Pancreas (tissue), 10 donors: Measurements from ENCODE around the gene KLF16. TPM values are rescaled to one million over a fixed set of nuclear protein-coding genes. Genes with fewer than 3 reads are reported as not detected.

Experiments
- ATAC-seq, 4 donors: fragments of 200-7000 bp; cut with Tn5 transposase; one replicate each; pipeline versions ENCODE4 v1.8.0 to v1.9.1; 2020; ENCODE audit warnings: mild to moderate bottlenecking in 4 of 4, moderate library complexity in 4 of 4
- DNase-seq, 6 donors: peaks; one replicate each; pipeline ENCODE4 v3.0.0-alpha.2; 2020
- FAIRE-seq: peaks from 2 replicates; lab custom pipeline; 2012; peaks lifted over from hg19 to GRCh38; lab: Jason Lieb, UNC
- H3K27ac ChIP-seq, 4 donors: fragments of 200-600 bp; sonication (generic); 1 replicate in 3 of 4; 2 replicates in 1 of 4; pipeline versions ENCODE4 v1.5.0 to v1.8.0; 2020
- H3K27me3 ChIP-seq, 4 donors: fragments of 200-600 bp; one replicate each; pipeline ENCODE4 v1.8.0; 2021
- H3K36me3 ChIP-seq, 3 donors: fragments of 200-600 bp; sonication (generic) in 1 of 3; one replicate each; pipeline versions ENCODE4 v1.5.0 to v1.8.0; 2020 to 2021
- H3K4me1 ChIP-seq, 3 donors: fragments of 200-600 bp; one replicate each; pipeline ENCODE4 v1.8.0; 2021
- H3K4me3 ChIP-seq, 4 donors: fragments of 200-600 bp; sonication (generic) in 2 of 4; one replicate each; pipeline versions ENCODE4 v1.5.0 to v1.8.0; 2020 to 2021
- H3K9me3 ChIP-seq, 4 donors: fragments of 200-600 bp; one replicate each; pipeline ENCODE4 v1.8.0; 2021
- WGBS, 2 donors: extraction: QIAGEN DNeasy Blood & Tissue Kit; methylation state at CpG; one replicate each; pipeline ENCODE4 v1.1.7; 2013; 5-methylcytosine and 5-hydroxymethylcytosine counted together
- intact Hi-C, 3 donors: fragments of 100-400 bp; cut with DNase I; formaldehyde crosslinking; loops; one replicate each; pipeline versions ENCODE4 v1.11.1 to v1.14.2; 2022
- polyA plus RNA-seq, 2 donors: library from polyadenylated mRNA; stranded (reverse); fragments of 200-250 nt; gene quantifications; one replicate each; pipeline ENCODE4 v1.2.3, GENCODE V29; 2013
- total RNA-seq, 6 donors: library from RNA; stranded (reverse); fragmentation: NEBNext Ultra II Directional in 4 of 6; extraction: Animal tissue kit (Norgen Biotek cat#: 25700) in 4 of 6; gene quantifications; one replicate each; pipeline versions ENCODE4 v1.2.1 to v1.2.4, GENCODE V29; 2021 to 2023
- TF ChIP-seq, protein P1 (sequence below), 4 donors: fragments of 200-600 bp; sonication (generic) in 3 of 4; IDR thresholded peaks; one replicate each; pipeline versions ENCODE4 v1.5.0 to v1.8.0; 2021; ENCODE audit warnings: antibody characterized with exemption in 4 of 4
- donor health status: healthy with polysubstance abuse.
- donor health status: DM: no; HTN: no; CAD: no; lungs with moderate emphysema.
- donor health status: DM: no; HTN: no; CAD: no.
- donor health status: control.
- donor health status: control.
- donor health status: Bipolar disorder and iron deficiency.
- donor health status: DM: yes; HTN: yes; CAD: no.
- donor health status: DM: no; HTN: no; CAD: no.
- donor health status: DM: no; HTN: no; CAD: no.
- donor health status: DM: yes; HTN: yes; CAD: no.

The KLF16 gene
- total and polyA plus RNA-seq, 8 donors = 4.3 to 10.4 (median 7.5) TPM

DNA sequence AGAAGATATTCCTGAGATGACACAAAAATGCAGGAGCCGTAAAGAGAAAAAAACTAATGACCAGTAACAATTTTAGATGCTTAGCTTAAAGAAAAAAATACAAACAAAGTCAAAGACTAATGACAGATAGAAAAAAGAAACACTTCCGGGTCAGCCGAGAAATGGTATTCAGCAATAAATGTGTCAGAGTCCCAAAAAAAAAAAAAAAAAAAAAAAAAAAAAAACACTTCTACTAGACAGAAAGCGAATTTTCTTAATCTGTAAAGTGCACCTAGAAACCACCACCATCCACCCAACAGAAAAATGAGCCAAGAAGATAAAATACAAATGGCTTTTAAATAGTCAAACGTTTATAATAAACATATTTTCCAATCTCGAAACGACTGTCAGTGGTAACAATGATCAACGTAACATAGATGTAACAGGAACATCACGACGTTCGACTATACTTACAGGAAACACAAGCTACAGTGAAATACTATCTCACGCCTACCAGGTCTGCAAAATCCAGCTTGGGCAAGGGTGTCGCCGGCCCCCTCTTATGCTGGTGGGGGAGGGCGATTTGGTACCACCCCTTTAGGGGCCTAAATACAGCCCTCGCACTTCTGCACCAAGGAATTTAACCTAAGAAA lies 11.3 kb upstream of the KLF16 start:
- no peak for FAIRE-seq
- H3K9me3 ChIP-seq = no peaks in the 10 kb centered on the region
- peak overlapping the region in 2 of 4 donors; percentile 92 to 95 for H3K27ac ChIP-seq
- intact Hi-C loops = no loop called here
- H3K36me3 ChIP-seq = no peaks in the 10 kb centered on the region
- 2 to 5% methylated on average over 16 of the region's 16 CpGs for WGBS, 2 donors
- H3K4me1 ChIP-seq = peaks cover 19 to 31% (median 22%) of the 10 kb centered on the region in 3 donors
- H3K27me3 ChIP-seq = no peaks in the 10 kb centered on the region
- H3K4me3 ChIP-seq = peak overlapping the region; percentile 78 to 99 (median 97)
- ATAC-seq = no peak
- peak in 1 of 6 donors; percentile 13 for DNase-seq
- TF ChIP-seq, protein P1, sequence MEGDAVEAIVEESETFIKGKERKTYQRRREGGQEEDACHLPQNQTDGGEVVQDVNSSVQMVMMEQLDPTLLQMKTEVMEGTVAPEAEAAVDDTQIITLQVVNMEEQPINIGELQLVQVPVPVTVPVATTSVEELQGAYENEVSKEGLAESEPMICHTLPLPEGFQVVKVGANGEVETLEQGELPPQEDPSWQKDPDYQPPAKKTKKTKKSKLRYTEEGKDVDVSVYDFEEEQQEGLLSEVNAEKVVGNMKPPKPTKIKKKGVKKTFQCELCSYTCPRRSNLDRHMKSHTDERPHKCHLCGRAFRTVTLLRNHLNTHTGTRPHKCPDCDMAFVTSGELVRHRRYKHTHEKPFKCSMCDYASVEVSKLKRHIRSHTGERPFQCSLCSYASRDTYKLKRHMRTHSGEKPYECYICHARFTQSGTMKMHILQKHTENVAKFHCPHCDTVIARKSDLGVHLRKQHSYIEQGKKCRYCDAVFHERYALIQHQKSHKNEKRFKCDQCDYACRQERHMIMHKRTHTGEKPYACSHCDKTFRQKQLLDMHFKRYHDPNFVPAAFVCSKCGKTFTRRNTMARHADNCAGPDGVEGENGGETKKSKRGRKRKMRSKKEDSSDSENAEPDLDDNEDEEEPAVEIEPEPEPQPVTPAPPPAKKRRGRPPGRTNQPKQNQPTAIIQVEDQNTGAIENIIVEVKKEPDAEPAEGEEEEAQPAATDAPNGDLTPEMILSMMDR (IDR thresholded peaks at IDR 0.05) = no peak

DNA sequence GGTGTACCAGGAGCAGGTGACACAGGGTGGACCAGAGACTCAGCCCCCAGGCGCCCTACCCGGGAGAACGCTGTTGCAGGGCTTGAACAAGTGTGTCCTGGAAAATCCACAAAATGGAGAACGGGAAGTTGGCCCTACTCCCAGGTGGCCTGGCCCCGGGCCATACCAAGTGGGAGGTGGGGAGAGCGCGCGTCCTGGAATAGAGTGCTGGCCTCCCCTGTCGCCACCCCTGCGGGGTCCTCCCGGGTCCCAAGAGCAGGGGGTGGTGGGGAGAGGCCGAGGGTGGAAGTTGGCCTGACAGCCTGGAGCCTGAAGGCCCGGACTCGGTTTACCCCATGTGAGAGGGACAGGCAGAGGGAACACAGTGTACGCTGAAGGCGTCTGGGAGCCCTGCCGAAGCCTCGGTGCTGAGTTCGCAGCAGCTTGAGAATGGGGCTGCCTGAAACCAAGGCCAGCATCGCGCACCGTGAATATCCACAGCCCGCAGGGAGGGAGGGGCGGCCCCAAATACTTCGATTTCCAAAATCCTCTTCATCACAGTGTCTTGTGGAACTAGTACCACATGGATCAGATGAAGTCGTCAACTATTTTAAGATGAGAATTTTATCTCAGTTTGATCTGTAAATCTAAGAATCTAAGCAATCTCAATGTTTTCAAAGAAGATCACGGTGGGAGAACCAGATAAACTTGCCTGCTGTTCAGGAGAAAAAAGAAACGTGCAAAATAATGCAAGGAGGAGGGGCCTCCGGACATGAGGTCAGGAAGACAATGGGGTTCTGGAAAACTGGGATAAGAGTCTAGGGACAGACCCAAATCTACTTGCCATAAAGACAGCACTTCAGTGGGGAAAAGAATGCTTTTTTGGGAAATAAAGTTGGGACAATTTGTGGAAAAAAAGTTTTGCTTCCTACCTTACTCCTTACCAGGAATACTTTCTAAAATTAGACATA lies 10.4 kb upstream of the KLF16 start:
- 10 to 15% methylated on average over 29 of the region's 29 CpGs for WGBS, 2 donors
- ATAC-seq = peak; percentile 26 to 56 (median 49)
- peaks cover 19 to 31% (median 22%) of the 10 kb centered on the region in 3 donors for H3K4me1 ChIP-seq
- peak; percentile 57 to 91 (median 77) for DNase-seq
- H3K27ac ChIP-seq = peak overlapping the region; percentile 75 to 95 (median 78)
- peak overlapping the region; percentile 2 to 99 (median 86) for H3K4me3 ChIP-seq
- FAIRE-seq = no peak
- TF ChIP-seq, protein P1 (IDR thresholded peaks at IDR 0.05) = no peak
- H3K27me3 ChIP-seq = no peaks in the 10 kb centered on the region
- intact Hi-C loops = no loop called here
- H3K36me3 ChIP-seq = no peaks in the 10 kb centered on the region
- H3K9me3 ChIP-seq = no peaks in the 10 kb centered on the region

DNA sequence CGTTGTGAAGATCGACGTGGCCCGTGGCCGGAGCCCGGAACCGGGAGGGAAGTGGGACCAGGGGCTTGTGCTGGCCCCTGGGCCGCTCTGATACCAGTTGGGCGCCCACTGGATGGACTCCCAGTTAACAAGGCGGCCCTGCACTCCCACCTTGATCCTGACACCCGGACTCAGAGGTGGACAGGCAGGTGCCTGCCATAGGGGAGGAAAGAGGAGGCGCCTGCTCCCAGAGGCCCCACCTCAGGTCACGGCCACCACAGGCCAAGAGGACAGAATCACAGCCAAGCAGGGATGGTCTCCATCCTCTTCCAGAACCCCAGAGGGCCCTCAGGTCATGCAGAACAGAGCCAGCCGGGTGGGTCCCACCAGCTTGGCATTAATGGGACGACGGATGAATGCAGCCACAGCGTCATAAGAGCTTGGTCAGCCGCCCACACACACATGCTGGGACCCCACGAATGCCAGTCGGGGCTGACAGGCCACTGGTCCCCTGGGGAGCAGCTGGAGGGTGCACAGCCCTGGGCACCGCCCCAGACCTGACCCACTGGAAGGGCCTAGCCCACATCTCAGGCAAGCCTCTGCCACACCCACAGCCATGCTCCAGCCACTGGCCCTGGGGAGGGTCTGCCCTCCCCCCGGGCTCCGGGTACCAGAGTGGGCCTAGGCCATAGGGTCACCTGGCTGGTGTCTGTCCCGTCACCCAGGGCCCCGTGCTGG lies 9.6 kb upstream of the KLF16 start:
- FAIRE-seq (no peak), ATAC-seq (no peak), DNase-seq (no peak)
- 70 to 71% methylated on average over 25 of the region's 25 CpGs for WGBS, 2 donors
- Histone ChIP-seq H3K27ac (peak overlapping the region; percentile 75 to 95 (median 78)), H3K4me3 (peak overlapping the region in 3 of 4 donors; percentile 2 to 99 (median 78)), H3K27me3 (no peaks in the 10 kb centered on the region), H3K9me3 (no peaks in the 10 kb centered on the region), H3K36me3 (no peaks in the 10 kb centered on the region), H3K4me1 (peaks cover 19 to 31% (median 22%) of the 10 kb centered on the region in 3 donors)
- TF ChIP-seq, protein P1 (IDR thresholded peaks at IDR 0.05) = no peak
- intact Hi-C loops = no loop called here

DNA sequence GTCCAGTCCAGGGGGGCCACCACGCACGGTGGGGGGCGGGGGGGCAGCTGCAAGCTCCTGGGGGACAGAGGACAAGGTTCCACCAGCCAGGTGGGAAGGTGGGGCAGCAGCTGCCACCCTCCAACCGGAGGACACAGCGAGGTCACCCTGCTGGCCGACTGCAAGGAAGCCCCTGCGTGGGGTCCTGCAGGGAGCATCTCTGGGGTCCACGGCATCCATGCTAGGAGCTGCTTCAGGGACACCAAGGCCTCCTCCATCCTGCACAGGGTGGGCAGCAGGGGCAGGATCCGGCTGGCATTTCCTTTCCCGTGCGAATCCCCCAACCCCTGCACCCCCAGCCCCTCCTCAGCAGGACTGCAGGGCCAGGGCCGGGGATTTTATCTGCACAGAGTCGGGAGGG lies 8.3 kb upstream of the KLF16 start:
- Histone ChIP-seq H3K36me3 (no peaks in the 10 kb centered on the region), H3K27ac (no peak overlapping the region), H3K9me3 (no peaks in the 10 kb centered on the region), H3K4me1 (peaks cover 19 to 31% (median 22%) of the 10 kb centered on the region in 3 donors), H3K27me3 (no peaks in the 10 kb centered on the region), H3K4me3 (no peak overlapping the region)
- DNase-seq (peak in 1 of 6 donors; percentile 74), ATAC-seq (no peak), FAIRE-seq (no peak)
- 66 to 69% methylated on average over 13 of the region's 13 CpGs for WGBS, 2 donors
- TF ChIP-seq, protein P1 (IDR thresholded peaks at IDR 0.05) = no peak
- intact Hi-C loops = loop anchor here in 1 of 3 donors (2.0 kb wide), 1 partner anchor 55 kb away; no protein-coding TSS in a partner anchor
